GM21360 (cell line): ENCODE results near the gene IL1B.

Source experiments
- ATAC-seq: cut with Tn5 transposase; IDR thresholded peaks from one replicate; pipeline ENCODE4 v1.9.1; 2021; ENCODE audit warnings: mild to moderate bottlenecking, moderate library complexity; ENCODE audit not compliant: unreplicated experiment

IL1B gene

GRCh38 chr2:112787294-112787693, 49.3 kb downstream of the IL1B start:
- ATAC-seq, result no peak

GRCh38 chr2:112784199-112785189, 52.1 kb downstream of the IL1B start, which contains the start of gene IL1A:
Gene IL1A, minus strand, starts transcription at chr2:112784493. Its CDS starts 723 bp downstream, at chr2:112783770.
- no peak for ATAC-seq

- no peak for ATAC-seq
These were observed 53.3 kb downstream of the IL1B start for GRCh38 chr2:112783187-112783714.

- ATAC-seq, result peak; percentile 78
These were observed 54.3 kb downstream of the IL1B start for GRCh38 chr2:112782234-112782799.
